HFFc6 (cell line): ENCODE measurements around the gene MEF2C. TPM values are rescaled to one million over a fixed set of nuclear protein-coding genes. Genes with fewer than 3 reads are reported as not detected.

Experiments used
- DNase-seq: peaks from one replicate; pipeline ENCODE4 v3.0.0-alpha.2; 2018
- H3K27ac Mint-ChIP-seq: 2 replicates; pipeline ENCODE4 v1.8.0; 2020; ENCODE audit warnings: mild to moderate bottlenecking, mixed read lengths
- H3K27me3 Mint-ChIP-seq: 2 replicates; pipeline ENCODE4 v1.8.0; 2021; ENCODE audit warnings: mild to moderate bottlenecking, moderate library complexity, mixed read lengths; ENCODE audit not compliant: insufficient read depth
- H3K36me3 Mint-ChIP-seq: 2 replicates; pipeline ENCODE4 v1.8.0; 2021; ENCODE audit warnings: low read depth, mixed read lengths
- H3K4me1 Mint-ChIP-seq: 2 replicates; pipeline ENCODE4 v1.8.0; 2020; ENCODE audit warnings: low read depth, mixed read lengths
- H3K4me3 Mint-ChIP-seq: 2 replicates; pipeline ENCODE4 v1.8.0; 2020; ENCODE audit warnings: mild to moderate bottlenecking, moderate library complexity, mixed read lengths
- H3K9me3 Mint-ChIP-seq: 2 replicates; pipeline ENCODE4 v1.8.0; 2020; ENCODE audit warnings: mild to moderate bottlenecking, mixed read lengths
- total RNA-seq, 6 experiments: library from RNA; stranded (reverse); fragmentation: NEBNext Ultra II Directional; extraction: Animal tissue kit (Norgen Biotek cat#: 25700); gene quantifications; 2 replicates in 1 of 6; 3 replicates in 5 of 6; pipeline ENCODE4 v1.2.3, GENCODE V29; 2021
- TF ChIP-seq, protein P1 (sequence below): fragments of 200-600 bp; sonication (generic); IDR thresholded peaks from 2 replicates; pipeline ENCODE4 v1.5.0; 2021; ENCODE audit warnings: antibody characterized with exemption, mild to moderate bottlenecking

The MEF2C gene
- total RNA-seq, 6 experiments from 2014 or later, result 3.6 to 12.6 (median 9.2) TPM

DNA sequence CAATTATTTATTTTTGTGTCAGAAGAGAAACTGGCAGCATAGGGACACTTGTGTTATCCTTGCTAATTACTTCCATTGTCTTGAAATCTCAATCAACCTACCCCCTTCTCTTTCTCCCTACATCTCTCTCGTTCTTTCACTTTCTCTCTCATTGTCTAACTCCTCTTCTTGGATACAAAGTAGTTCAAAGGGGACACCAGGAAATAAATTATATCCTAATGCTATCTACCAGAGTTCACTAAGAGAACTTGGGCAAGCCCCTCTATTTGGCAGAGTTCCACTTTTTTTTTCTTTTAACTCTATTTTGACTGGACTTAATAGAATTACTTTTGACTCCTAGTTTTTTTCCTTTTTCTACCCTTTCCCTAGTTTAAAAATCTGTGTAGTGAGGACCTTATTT, 102.2 kb downstream of the MEF2C start:
- H3K36me3 Mint-ChIP-seq, result no peaks in the 10 kb centered on the region
- peak overlapping the region; percentile 23; the same call in 1 of the 2 replicates for H3K4me3 Mint-ChIP-seq
- no peak overlapping the region; the same call in 1 of the 2 replicates for H3K27ac Mint-ChIP-seq
- no peak for DNase-seq
- peaks cover 30% of the 10 kb centered on the region for H3K4me1 Mint-ChIP-seq
- TF ChIP-seq, protein P1, sequence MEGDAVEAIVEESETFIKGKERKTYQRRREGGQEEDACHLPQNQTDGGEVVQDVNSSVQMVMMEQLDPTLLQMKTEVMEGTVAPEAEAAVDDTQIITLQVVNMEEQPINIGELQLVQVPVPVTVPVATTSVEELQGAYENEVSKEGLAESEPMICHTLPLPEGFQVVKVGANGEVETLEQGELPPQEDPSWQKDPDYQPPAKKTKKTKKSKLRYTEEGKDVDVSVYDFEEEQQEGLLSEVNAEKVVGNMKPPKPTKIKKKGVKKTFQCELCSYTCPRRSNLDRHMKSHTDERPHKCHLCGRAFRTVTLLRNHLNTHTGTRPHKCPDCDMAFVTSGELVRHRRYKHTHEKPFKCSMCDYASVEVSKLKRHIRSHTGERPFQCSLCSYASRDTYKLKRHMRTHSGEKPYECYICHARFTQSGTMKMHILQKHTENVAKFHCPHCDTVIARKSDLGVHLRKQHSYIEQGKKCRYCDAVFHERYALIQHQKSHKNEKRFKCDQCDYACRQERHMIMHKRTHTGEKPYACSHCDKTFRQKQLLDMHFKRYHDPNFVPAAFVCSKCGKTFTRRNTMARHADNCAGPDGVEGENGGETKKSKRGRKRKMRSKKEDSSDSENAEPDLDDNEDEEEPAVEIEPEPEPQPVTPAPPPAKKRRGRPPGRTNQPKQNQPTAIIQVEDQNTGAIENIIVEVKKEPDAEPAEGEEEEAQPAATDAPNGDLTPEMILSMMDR, result no peak
- no peaks in the 10 kb centered on the region; the same call in 1 of the 2 replicates for H3K27me3 Mint-ChIP-seq
- H3K9me3 Mint-ChIP-seq, result no peaks in the 10 kb centered on the region

- Mint-ChIP-seq H3K4me3 (no peak overlapping the region), H3K4me1 (peaks cover 16% of the 10 kb centered on the region; the same call in 1 of the 2 replicates), H3K27ac (no peak overlapping the region), H3K36me3 (no peaks in the 10 kb centered on the region), H3K9me3 (no peaks in the 10 kb centered on the region), H3K27me3 (no peaks in the 10 kb centered on the region)
- TF ChIP-seq, protein P1, result no peak
- DNase-seq, result no peak
Measured at GRCh38 chr5:88778736-88779135, 104.2 kb downstream of the MEF2C start.

GRCh38 chr5:88776692-88777091, 106.3 kb downstream of the MEF2C start:
- Mint-ChIP-seq H3K36me3 (peaks cover 4% of the 10 kb centered on the region; the same call in 1 of the 2 replicates), H3K9me3 (no peaks in the 10 kb centered on the region), H3K27me3 (no peaks in the 10 kb centered on the region), H3K4me1 (peaks cover 10% of the 10 kb centered on the region; the same call in 1 of the 2 replicates), H3K4me3 (no peak overlapping the region), H3K27ac (no peak overlapping the region)
- TF ChIP-seq, protein P1, result no peak
- no peak for DNase-seq

DNA sequence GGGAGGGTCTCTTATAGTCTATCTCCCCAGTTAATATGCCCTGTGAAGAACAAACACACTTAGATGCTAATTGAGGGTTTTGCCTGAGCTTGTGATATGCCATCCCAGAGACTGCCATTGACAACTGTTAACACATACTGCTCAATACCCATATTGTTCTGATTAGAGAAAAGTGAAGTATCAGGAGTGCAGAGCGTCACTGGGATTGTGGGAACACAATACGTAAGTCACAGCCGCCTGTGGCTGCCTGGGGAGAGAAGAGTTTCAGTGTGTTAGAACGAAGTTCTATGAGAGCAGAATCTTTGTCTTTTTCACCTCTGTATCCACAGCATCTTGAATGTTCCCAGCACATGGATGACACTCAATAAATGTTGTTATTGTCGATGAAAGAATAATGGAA, 110.2 kb downstream of the MEF2C start:
- TF ChIP-seq, protein P1, result no peak
- Mint-ChIP-seq H3K9me3 (no peaks in the 10 kb centered on the region), H3K27ac (no peak overlapping the region), H3K4me1 (peaks cover 35% of the 10 kb centered on the region), H3K36me3 (peaks cover 4% of the 10 kb centered on the region; the same call in 1 of the 2 replicates), H3K4me3 (no peak overlapping the region), H3K27me3 (no peaks in the 10 kb centered on the region)
- DNase-seq, result no peak

GRCh38 chr5:88772047-88772446, 110.9 kb downstream of the MEF2C start:
- no peaks in the 10 kb centered on the region for H3K27me3 Mint-ChIP-seq
- no peak for DNase-seq

More at GRCh38 chr5:88772047-88772446, 110.9 kb downstream of the MEF2C start:
- H3K27ac Mint-ChIP-seq, result no peak overlapping the region
- H3K4me3 Mint-ChIP-seq, result no peak overlapping the region
- TF ChIP-seq, protein P1, result no peak
- H3K36me3 Mint-ChIP-seq, result peaks cover 4% of the 10 kb centered on the region; the same call in 1 of the 2 replicates
- peaks cover 35% of the 10 kb centered on the region for H3K4me1 Mint-ChIP-seq
- H3K9me3 Mint-ChIP-seq, result no peaks in the 10 kb centered on the region
